GM19372 (cell line): ENCODE results near the gene ACTRT2.

ENCODE experiments used
- ATAC-seq: cut with Tn5 transposase; IDR thresholded peaks from one replicate; pipeline ENCODE4 v1.9.1; 2021; ENCODE audit warnings: mild to moderate bottlenecking, low read depth, moderate library complexity; ENCODE audit not compliant: unreplicated experiment

The ACTRT2 gene

GRCh38 chr1:3050603-3051002 is 29.3 kb downstream of the ACTRT2 start:
- ATAC-seq, result no peak

- no peak for ATAC-seq
Observed at GRCh38 chr1:3051270-3052268, 30.3 kb downstream of the ACTRT2 start.

- ATAC-seq, result no peak
Observed at GRCh38 chr1:3052501-3052900, 31.2 kb downstream of the ACTRT2 start.

- ATAC-seq, result no peak
Observed at GRCh38 chr1:3053366-3053980, 32.2 kb downstream of the ACTRT2 start.

- ATAC-seq, result no peak
Observed at GRCh38 chr1:3053986-3054385, 32.7 kb downstream of the ACTRT2 start.

GRCh38 chr1:3054474-3054873 is 33.2 kb downstream of the ACTRT2 start:
- no peak for ATAC-seq

GRCh38 chr1:3055051-3055450 is 33.8 kb downstream of the ACTRT2 start:
- no peak for ATAC-seq

- no peak for ATAC-seq
Observed at GRCh38 chr1:3056641-3057040, 35.4 kb downstream of the ACTRT2 start.

- no peak for ATAC-seq
Observed at GRCh38 chr1:3058263-3059030, 37.2 kb downstream of the ACTRT2 start.

- ATAC-seq, result no peak
Observed at GRCh38 chr1:3060127-3060526, 38.9 kb downstream of the ACTRT2 start.

GRCh38 chr1:3060601-3061551 is 39.6 kb downstream of the ACTRT2 start:
- ATAC-seq, result no peak

GRCh38 chr1:3061566-3061965 is 40.3 kb downstream of the ACTRT2 start:
- no peak for ATAC-seq

GRCh38 chr1:3061981-3062615 is 40.8 kb downstream of the ACTRT2 start:
- no peak for ATAC-seq

GRCh38 chr1:3062616-3063378 is 41.5 kb downstream of the ACTRT2 start:
- no peak for ATAC-seq

- ATAC-seq, result no peak
Observed at GRCh38 chr1:3063379-3064295, 42.4 kb downstream of the ACTRT2 start.

GRCh38 chr1:3064296-3064850 is 43.1 kb downstream of the ACTRT2 start:
- ATAC-seq, result no peak

GRCh38 chr1:3064901-3065300 is 43.6 kb downstream of the ACTRT2 start:
- ATAC-seq, result no peak
